Measurements from ENCODE around the gene LMBR1L. TPM values are rescaled to one million over a fixed set of nuclear protein-coding genes. Genes with fewer than 3 reads are reported as not detected.
A peak's percentile ranks its signal among the peaks of the same experiment; 100 is the strongest.

The LMBR1L gene
- total and polyA plus RNA-seq, 2 donors (not counting 1 experiment from before 2014, with no cell fraction given) = 30.9 to 53.2 TPM

GRCh38 chr12:49109641-49110463 is 795 bp downstream of the LMBR1L start:
- Histone ChIP-seq H3K9me3 (ENCODE audit: control insufficient read depth, insufficient read depth, low read depth, low read length) (no peaks in the 10 kb centered on the region), H3K36me3 (ENCODE audit: control insufficient read depth, insufficient read depth, low read length) (peaks cover 5% of the 10 kb centered on the region), H3K4me2 (ENCODE audit: extremely low read depth, insufficient read depth, low read length) (peak overlapping the region; percentile 95), H3K27me3 (ENCODE audit: control insufficient read depth, insufficient read depth, low read length) (no peaks in the 10 kb centered on the region), H2AFZ (ENCODE audit: low read length) (peak overlapping the region; percentile 74), H3K4me1 (ENCODE audit: control insufficient read depth, extremely low read depth, insufficient read depth, low read length) (peaks cover 5% of the 10 kb centered on the region), H3K27ac (ENCODE audit: insufficient read depth, low read length) (peak overlapping the region; percentile 74), H3K9ac (ENCODE audit: insufficient read depth, low read length) (peak overlapping the region; percentile 81), H3K79me2 (ENCODE audit: control insufficient read depth, insufficient read depth, low read length) (peaks cover 18% of the 10 kb centered on the region), H4K20me1 (ENCODE audit: control insufficient read depth, extremely low read depth, insufficient read depth, low read length) (no peaks in the 10 kb centered on the region), H3K4me3 (replicated peaks in 1 of 4; ENCODE audit: control extremely low read depth in 1 of 4, insufficient read depth in 1 of 4, low read depth in 3 of 4, low read length in 4 of 4) (peak overlapping the region; percentile 82 to 95 (median 86))
- DNase-seq (ENCODE audit: low read depth in 2 of 2) = peak in 1 of 2 donors; percentile 22
- TF ChIP-seq CTCF (conservative IDR thresholded peaks at IDR 0.05 in 1 of 2, IDR thresholded peaks at IDR 0.05 in 1 of 2; ENCODE audit: low read depth in 1 of 2, low read length in 2 of 2) (no peak), EZH2 (IDR thresholded peaks at IDR 0.05; ENCODE audit: low read length, missing control alignments) (no peak)

DNA sequence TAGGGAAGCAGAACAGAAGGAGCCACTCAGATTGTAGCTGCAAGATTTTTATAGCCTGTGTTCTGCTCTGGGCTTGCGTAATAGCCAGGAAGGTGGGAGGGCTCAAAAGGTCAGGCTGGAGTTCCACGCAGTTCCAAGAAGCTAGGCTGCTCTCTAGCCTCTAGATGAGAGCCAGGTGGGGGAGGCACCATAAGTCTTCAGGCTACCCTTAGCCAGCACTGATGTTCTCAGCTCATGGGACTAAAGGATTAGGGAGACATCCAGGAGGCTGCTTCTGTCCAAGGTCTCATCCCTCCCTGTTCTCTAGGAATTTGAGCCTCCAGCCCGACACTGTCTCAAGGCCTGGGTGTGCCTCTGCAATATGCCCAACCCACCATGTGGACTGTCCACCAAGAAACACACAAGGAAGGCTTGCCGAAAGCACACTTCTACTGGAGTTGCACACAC is 1.7 kb downstream of the LMBR1L start:
- TF ChIP-seq CTCF (conservative IDR thresholded peaks at IDR 0.05 in 1 of 2, IDR thresholded peaks at IDR 0.05 in 1 of 2; ENCODE audit: low read depth in 1 of 2, low read length in 2 of 2) (no peak), EZH2 (IDR thresholded peaks at IDR 0.05; ENCODE audit: low read length, missing control alignments) (no peak)
- Histone ChIP-seq H3K4me1 (ENCODE audit: control insufficient read depth, extremely low read depth, insufficient read depth, low read length) (peaks cover 5% of the 10 kb centered on the region), H3K4me3 (replicated peaks in 1 of 4; ENCODE audit: control extremely low read depth in 1 of 4, insufficient read depth in 1 of 4, low read depth in 3 of 4, low read length in 4 of 4) (peak overlapping the region; percentile 82 to 95 (median 86)), H3K9ac (ENCODE audit: insufficient read depth, low read length) (no peak overlapping the region), H3K9me3 (ENCODE audit: control insufficient read depth, insufficient read depth, low read depth, low read length) (no peaks in the 10 kb centered on the region), H3K27me3 (ENCODE audit: control insufficient read depth, insufficient read depth, low read length) (no peaks in the 10 kb centered on the region), H2AFZ (ENCODE audit: low read length) (no peak overlapping the region), H3K4me2 (ENCODE audit: extremely low read depth, insufficient read depth, low read length) (peak overlapping the region; percentile 95), H3K27ac (ENCODE audit: insufficient read depth, low read length) (no peak overlapping the region), H3K79me2 (ENCODE audit: control insufficient read depth, insufficient read depth, low read length) (peaks cover 18% of the 10 kb centered on the region), H4K20me1 (ENCODE audit: control insufficient read depth, extremely low read depth, insufficient read depth, low read length) (no peaks in the 10 kb centered on the region), H3K36me3 (ENCODE audit: control insufficient read depth, insufficient read depth, low read length) (peaks cover 5% of the 10 kb centered on the region)
- peak; percentile 12 to 34 for DNase-seq (ENCODE audit: low read depth in 2 of 2)

GRCh38 chr12:49105504-49106084 is 5.1 kb downstream of the LMBR1L start:
- H3K27me3 ChIP-seq (ENCODE audit: control insufficient read depth, insufficient read depth, low read length) = no peaks in the 10 kb centered on the region
- H2AFZ ChIP-seq (ENCODE audit: low read length) = no peak overlapping the region
- no peak overlapping the region for H3K27ac ChIP-seq (ENCODE audit: insufficient read depth, low read length)
- H3K4me3 ChIP-seq (replicated peaks in 1 of 4; ENCODE audit: control extremely low read depth in 1 of 4, insufficient read depth in 1 of 4, low read depth in 3 of 4, low read length in 4 of 4) = no peak overlapping the region
- peaks cover 5% of the 10 kb centered on the region for H3K4me1 ChIP-seq (ENCODE audit: control insufficient read depth, extremely low read depth, insufficient read depth, low read length)
- H3K9me3 ChIP-seq (ENCODE audit: control insufficient read depth, insufficient read depth, low read depth, low read length) = no peaks in the 10 kb centered on the region
- H3K79me2 ChIP-seq (ENCODE audit: control insufficient read depth, insufficient read depth, low read length) = peaks cover 18% of the 10 kb centered on the region
- peaks cover 11% of the 10 kb centered on the region for H3K36me3 ChIP-seq (ENCODE audit: control insufficient read depth, insufficient read depth, low read length)
- H4K20me1 ChIP-seq (ENCODE audit: control insufficient read depth, extremely low read depth, insufficient read depth, low read length) = no peaks in the 10 kb centered on the region
- H3K4me2 ChIP-seq (ENCODE audit: extremely low read depth, insufficient read depth, low read length) = no peak overlapping the region
- TF ChIP-seq EZH2 (IDR thresholded peaks at IDR 0.05; ENCODE audit: low read length, missing control alignments) = no peak
- no peak for TF ChIP-seq CTCF (conservative IDR thresholded peaks at IDR 0.05 in 1 of 2, IDR thresholded peaks at IDR 0.05 in 1 of 2; ENCODE audit: low read depth in 1 of 2, low read length in 2 of 2)
- peak in 1 of 2 donors; percentile 50 for DNase-seq (ENCODE audit: low read depth in 2 of 2)
- H3K9ac ChIP-seq (ENCODE audit: insufficient read depth, low read length) = no peak overlapping the region
